GM23338 (cell line): ENCODE measurements around the gene SCGB1A1.

Experiments
- CREB1 ChIP-seq: fragments of 250-450 bp; sonication (Bioruptor Pico); IDR thresholded peaks from 2 replicates; pipeline ENCODE4 v1.5.0; 2020; ENCODE audit warnings: low read depth, mild to moderate bottlenecking, moderate library complexity
- EZH2 ChIP-seq: fragments of 200-600 bp; sonication (generic); IDR thresholded peaks from one replicate; pipeline ENCODE4 v1.8.0; 2017; ENCODE audit warnings: antibody characterized with exemption, mild to moderate bottlenecking, low read depth; ENCODE audit not compliant: unreplicated experiment
- EZH2phosphoT487 ChIP-seq: fragments of 200-600 bp; sonication (generic); IDR thresholded peaks from one replicate; pipeline ENCODE4 v1.8.1; 2018; ENCODE audit warnings: antibody characterized with exemption; ENCODE audit not compliant: unreplicated experiment
- JUNB ChIP-seq: IDR thresholded peaks from one replicate; pipeline ENCODE4 v1.6.1; 2016; ENCODE audit warnings: antibody characterized with exemption; ENCODE audit not compliant: unreplicated experiment
- NANOG ChIP-seq: IDR thresholded peaks from 2 replicates; pipeline ENCODE4 v1.6.1; 2016; ENCODE audit warnings: antibody characterized with exemption, borderline replicate concordance
- POLR2AphosphoS5 ChIP-seq: IDR thresholded peaks from 2 replicates; pipeline ENCODE4 v1.6.1; 2016; ENCODE audit warnings: antibody characterized with exemption, low read depth
- ZNF331 ChIP-seq: fragments of 250-450 bp; sonication (Bioruptor Pico); IDR thresholded peaks from 2 replicates; pipeline ENCODE4 v1.5.0; 2020; ENCODE audit warnings: low read depth, mild to moderate bottlenecking, moderate library complexity
- TF ChIP-seq, protein P1 (sequence below), 2 experiments: fragments of 200-600 bp in 1 of 2; sonication (generic) in 1 of 2; conservative IDR thresholded peaks; 2 replicates each; pipeline versions ENCODE4 v1.5.1 to v1.6.1; 2016 to 2017; ENCODE audit warnings: antibody characterized with exemption in 2 of 2, low read depth in 2 of 2, mild to moderate bottlenecking in 2 of 2, moderate library complexity in 1 of 2
- TF ChIP-seq, protein P2 (sequence below): IDR thresholded peaks from one replicate; pipeline ENCODE4 v1.6.1; 2018; ENCODE audit warnings: antibody characterized with exemption; ENCODE audit not compliant: unreplicated experiment
- TF ChIP-seq, protein P3 (sequence below): IDR thresholded peaks from 2 replicates; pipeline ENCODE4 v1.6.1; 2016; ENCODE audit warnings: antibody characterized with exemption
- TF ChIP-seq, protein P4 (sequence below): fragments of 250-450 bp; sonication (Bioruptor Pico); IDR thresholded peaks from 2 replicates; pipeline ENCODE4 v1.5.0; 2020; ENCODE audit warnings: mild to moderate bottlenecking, moderate library complexity

DNA sequence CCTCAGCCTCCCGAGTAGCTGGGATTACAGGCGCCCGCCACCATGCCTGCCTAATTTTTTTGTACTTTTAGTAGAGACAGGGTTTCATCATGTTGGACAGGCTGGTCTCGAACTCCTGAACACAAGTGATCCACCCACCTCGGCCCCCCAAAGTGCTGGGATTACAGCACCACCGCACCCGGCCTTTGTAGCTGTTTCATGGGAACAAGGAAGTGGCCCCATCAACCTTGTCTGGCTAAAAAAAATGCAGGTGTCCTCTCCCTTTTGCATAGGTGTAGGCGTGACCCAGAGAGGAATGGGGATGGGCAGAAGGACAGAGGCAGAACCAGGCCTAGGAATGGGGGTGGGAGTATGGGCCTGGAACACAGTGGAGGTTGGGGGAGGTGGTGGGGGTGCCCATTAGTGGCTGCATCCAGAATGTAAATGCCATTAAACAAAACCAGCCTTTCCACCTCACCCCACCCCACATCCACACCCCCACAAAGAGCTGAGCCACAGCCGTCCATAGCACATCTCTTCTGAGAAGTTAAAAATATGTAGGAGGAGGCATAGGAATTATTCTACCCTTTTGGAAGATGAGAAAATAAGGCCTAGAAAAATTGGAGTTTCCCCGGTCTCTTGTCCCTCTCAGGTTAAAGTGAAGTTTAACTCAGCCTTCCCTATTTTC lies 22.8 kb upstream of the SCGB1A1 start:
- TF ChIP-seq, protein P1, sequence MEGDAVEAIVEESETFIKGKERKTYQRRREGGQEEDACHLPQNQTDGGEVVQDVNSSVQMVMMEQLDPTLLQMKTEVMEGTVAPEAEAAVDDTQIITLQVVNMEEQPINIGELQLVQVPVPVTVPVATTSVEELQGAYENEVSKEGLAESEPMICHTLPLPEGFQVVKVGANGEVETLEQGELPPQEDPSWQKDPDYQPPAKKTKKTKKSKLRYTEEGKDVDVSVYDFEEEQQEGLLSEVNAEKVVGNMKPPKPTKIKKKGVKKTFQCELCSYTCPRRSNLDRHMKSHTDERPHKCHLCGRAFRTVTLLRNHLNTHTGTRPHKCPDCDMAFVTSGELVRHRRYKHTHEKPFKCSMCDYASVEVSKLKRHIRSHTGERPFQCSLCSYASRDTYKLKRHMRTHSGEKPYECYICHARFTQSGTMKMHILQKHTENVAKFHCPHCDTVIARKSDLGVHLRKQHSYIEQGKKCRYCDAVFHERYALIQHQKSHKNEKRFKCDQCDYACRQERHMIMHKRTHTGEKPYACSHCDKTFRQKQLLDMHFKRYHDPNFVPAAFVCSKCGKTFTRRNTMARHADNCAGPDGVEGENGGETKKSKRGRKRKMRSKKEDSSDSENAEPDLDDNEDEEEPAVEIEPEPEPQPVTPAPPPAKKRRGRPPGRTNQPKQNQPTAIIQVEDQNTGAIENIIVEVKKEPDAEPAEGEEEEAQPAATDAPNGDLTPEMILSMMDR (conservative IDR thresholded peaks at IDR 0.05; ENCODE audit: low read depth in 2 of 2), result no peak
- TF ChIP-seq POLR2AphosphoS5 (no peak), EZH2 (no peak), EZH2phosphoT487 (no peak), CREB1 (CRISPR knock-in tag) (no peak), NANOG (no peak), ZNF331 (CRISPR knock-in tag) (no peak), JUNB (no peak)
- TF ChIP-seq, protein P2, sequence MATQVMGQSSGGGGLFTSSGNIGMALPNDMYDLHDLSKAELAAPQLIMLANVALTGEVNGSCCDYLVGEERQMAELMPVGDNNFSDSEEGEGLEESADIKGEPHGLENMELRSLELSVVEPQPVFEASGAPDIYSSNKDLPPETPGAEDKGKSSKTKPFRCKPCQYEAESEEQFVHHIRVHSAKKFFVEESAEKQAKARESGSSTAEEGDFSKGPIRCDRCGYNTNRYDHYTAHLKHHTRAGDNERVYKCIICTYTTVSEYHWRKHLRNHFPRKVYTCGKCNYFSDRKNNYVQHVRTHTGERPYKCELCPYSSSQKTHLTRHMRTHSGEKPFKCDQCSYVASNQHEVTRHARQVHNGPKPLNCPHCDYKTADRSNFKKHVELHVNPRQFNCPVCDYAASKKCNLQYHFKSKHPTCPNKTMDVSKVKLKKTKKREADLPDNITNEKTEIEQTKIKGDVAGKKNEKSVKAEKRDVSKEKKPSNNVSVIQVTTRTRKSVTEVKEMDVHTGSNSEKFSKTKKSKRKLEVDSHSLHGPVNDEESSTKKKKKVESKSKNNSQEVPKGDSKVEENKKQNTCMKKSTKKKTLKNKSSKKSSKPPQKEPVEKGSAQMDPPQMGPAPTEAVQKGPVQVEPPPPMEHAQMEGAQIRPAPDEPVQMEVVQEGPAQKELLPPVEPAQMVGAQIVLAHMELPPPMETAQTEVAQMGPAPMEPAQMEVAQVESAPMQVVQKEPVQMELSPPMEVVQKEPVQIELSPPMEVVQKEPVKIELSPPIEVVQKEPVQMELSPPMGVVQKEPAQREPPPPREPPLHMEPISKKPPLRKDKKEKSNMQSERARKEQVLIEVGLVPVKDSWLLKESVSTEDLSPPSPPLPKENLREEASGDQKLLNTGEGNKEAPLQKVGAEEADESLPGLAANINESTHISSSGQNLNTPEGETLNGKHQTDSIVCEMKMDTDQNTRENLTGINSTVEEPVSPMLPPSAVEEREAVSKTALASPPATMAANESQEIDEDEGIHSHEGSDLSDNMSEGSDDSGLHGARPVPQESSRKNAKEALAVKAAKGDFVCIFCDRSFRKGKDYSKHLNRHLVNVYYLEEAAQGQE, result no peak
- TF ChIP-seq, protein P3, sequence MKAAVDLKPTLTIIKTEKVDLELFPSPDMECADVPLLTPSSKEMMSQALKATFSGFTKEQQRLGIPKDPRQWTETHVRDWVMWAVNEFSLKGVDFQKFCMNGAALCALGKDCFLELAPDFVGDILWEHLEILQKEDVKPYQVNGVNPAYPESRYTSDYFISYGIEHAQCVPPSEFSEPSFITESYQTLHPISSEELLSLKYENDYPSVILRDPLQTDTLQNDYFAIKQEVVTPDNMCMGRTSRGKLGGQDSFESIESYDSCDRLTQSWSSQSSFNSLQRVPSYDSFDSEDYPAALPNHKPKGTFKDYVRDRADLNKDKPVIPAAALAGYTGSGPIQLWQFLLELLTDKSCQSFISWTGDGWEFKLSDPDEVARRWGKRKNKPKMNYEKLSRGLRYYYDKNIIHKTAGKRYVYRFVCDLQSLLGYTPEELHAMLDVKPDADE, result no peak
- TF ChIP-seq, protein P4, sequence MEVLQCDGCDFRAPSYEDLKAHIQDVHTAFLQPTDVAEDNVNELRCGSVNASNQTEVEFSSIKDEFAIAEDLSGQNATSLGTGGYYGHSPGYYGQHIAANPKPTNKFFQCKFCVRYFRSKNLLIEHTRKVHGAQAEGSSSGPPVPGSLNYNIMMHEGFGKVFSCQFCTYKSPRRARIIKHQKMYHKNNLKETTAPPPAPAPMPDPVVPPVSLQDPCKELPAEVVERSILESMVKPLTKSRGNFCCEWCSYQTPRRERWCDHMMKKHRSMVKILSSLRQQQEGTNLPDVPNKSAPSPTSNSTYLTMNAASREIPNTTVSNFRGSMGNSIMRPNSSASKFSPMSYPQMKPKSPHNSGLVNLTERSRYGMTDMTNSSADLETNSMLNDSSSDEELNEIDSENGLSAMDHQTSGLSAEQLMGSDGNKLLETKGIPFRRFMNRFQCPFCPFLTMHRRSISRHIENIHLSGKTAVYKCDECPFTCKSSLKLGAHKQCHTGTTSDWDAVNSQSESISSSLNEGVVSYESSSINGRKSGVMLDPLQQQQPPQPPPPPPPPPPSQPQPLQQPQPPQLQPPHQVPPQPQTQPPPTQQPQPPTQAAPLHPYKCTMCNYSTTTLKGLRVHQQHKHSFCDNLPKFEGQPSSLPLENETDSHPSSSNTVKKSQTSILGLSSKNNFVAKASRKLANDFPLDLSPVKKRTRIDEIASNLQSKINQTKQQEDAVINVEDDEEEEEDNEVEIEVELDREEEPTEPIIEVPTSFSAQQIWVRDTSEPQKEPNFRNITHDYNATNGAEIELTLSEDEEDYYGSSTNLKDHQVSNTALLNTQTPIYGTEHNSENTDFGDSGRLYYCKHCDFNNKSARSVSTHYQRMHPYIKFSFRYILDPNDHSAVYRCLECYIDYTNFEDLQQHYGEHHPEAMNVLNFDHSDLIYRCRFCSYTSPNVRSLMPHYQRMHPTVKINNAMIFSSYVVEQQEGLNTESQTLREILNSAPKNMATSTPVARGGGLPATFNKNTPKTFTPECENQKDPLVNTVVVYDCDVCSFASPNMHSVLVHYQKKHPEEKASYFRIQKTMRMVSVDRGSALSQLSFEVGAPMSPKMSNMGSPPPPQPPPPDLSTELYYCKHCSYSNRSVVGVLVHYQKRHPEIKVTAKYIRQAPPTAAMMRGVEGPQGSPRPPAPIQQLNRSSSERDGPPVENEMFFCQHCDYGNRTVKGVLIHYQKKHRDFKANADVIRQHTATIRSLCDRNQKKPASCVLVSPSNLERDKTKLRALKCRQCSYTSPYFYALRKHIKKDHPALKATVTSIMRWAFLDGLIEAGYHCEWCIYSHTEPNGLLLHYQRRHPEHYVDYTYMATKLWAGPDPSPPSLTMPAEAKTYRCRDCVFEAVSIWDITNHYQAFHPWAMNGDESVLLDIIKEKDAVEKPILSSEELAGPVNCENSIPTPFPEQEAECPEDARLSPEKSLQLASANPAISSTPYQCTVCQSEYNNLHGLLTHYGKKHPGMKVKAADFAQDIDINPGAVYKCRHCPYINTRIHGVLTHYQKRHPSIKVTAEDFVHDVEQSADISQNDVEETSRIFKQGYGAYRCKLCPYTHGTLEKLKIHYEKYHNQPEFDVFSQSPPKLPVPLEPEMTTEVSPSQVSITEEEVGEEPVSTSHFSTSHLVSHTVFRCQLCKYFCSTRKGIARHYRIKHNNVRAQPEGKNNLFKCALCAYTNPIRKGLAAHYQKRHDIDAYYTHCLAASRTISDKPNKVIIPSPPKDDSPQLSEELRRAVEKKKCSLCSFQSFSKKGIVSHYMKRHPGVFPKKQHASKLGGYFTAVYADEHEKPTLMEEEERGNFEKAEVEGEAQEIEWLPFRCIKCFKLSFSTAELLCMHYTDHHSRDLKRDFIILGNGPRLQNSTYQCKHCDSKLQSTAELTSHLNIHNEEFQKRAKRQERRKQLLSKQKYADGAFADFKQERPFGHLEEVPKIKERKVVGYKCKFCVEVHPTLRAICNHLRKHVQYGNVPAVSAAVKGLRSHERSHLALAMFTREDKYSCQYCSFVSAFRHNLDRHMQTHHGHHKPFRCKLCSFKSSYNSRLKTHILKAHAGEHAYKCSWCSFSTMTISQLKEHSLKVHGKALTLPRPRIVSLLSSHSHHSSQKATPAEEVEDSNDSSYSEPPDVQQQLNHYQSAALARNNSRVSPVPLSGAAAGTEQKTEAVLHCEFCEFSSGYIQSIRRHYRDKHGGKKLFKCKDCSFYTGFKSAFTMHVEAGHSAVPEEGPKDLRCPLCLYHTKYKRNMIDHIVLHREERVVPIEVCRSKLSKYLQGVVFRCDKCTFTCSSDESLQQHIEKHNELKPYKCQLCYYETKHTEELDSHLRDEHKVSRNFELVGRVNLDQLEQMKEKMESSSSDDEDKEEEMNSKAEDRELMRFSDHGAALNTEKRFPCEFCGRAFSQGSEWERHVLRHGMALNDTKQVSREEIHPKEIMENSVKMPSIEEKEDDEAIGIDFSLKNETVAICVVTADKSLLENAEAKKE, result no peak
